MV-4-11 (cell line): Measurements from ENCODE around the gene MICU2.

Experiments used
- DNase-seq: peaks from one replicate; lab custom pipeline; 2025; lab: John Stamatoyannopoulos, UW

The MICU2 gene

GRCh38 chr13:21603531-21604448, at the start of gene MICU2:
TSS of gene MICU2 (minus strand) at chr13:21604170. CDS start at chr13:21604148, 22 bp downstream.
- DNase-seq, result peak; percentile 90

- DNase-seq, result no peak
These were observed 37.7 kb upstream of the MICU2 start for GRCh38 chr13:21641629-21642028.

GRCh38 chr13:21639561-21639960, 35.6 kb upstream of the MICU2 start:
- DNase-seq, result no peak

GRCh38 chr13:21638319-21639282, 34.6 kb upstream of the MICU2 start:
- peak; percentile 71 for DNase-seq

- peak; percentile 77 for DNase-seq
These were observed 33.3 kb upstream of the MICU2 start for GRCh38 chr13:21637296-21637695.

GRCh38 chr13:21636656-21637055, 32.7 kb upstream of the MICU2 start:
- DNase-seq, result no peak

GRCh38 chr13:21632196-21632595, 28.2 kb upstream of the MICU2 start:
- DNase-seq, result no peak

GRCh38 chr13:21625366-21625765, 21.4 kb upstream of the MICU2 start:
- DNase-seq, result peak; percentile 37

GRCh38 chr13:21620861-21621260, 16.9 kb upstream of the MICU2 start:
- DNase-seq, result no peak

- DNase-seq, result peak; percentile 12
These were observed 15.8 kb upstream of the MICU2 start for GRCh38 chr13:21619633-21620220.

- no peak for DNase-seq
These were observed 12.9 kb upstream of the MICU2 start for GRCh38 chr13:21616880-21617279.

- no peak for DNase-seq
These were observed 12.4 kb upstream of the MICU2 start for GRCh38 chr13:21616205-21616866.

- DNase-seq, result no peak
These were observed 11.5 kb upstream of the MICU2 start for GRCh38 chr13:21615427-21615826.

GRCh38 chr13:21613791-21614190, 9.8 kb upstream of the MICU2 start:
- DNase-seq, result no peak

GRCh38 chr13:21611385-21611784, 7.4 kb upstream of the MICU2 start:
- no peak for DNase-seq

- no peak for DNase-seq
These were observed 6.7 kb upstream of the MICU2 start for GRCh38 chr13:21610687-21611086.

GRCh38 chr13:21608961-21609360, 5.0 kb upstream of the MICU2 start:
- peak; percentile 40 for DNase-seq

GRCh38 chr13:21606796-21607195, 2.8 kb upstream of the MICU2 start:
- DNase-seq, result no peak

GRCh38 chr13:21606251-21606650, 2.3 kb upstream of the MICU2 start:
- DNase-seq, result no peak

GRCh38 chr13:21596722-21597121, 7.2 kb downstream of the MICU2 start:
- no peak for DNase-seq

GRCh38 chr13:21595546-21595822, 8.5 kb downstream of the MICU2 start:
- DNase-seq, result no peak
